ENCODE measurements around the gene CYB5A. TPM values are rescaled to one million over a fixed set of nuclear protein-coding genes. Genes with fewer than 3 reads are reported as not detected.

The CYB5A gene
- total and polyA plus RNA-seq, 8 donors = 238 to 508 (median 259) TPM

DNA sequence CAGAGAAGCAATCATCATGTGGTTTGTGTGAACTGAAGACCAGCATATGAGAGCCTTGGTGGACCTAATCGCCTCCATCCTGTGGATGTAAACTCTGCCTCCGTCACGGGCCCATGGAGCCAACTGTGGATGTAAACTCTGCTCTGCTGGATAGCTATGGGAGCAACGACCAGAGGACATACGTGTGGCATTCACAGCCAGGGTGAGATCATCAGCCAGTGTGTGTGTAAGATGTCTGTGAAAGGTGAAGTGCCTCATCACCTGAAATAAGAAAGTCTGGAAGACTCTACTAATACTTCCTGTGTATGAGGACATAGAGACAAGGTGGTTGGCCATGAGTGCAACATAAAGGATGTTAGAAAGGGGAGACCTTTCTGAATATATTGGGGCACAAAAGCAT is 63.5 kb downstream of the CYB5A start:
- no peaks in the 10 kb centered on the region for H3K36me3 ChIP-seq
- ATAC-seq = no peak
- intact Hi-C loops (cut with DNase I) = no loop called here

DNA sequence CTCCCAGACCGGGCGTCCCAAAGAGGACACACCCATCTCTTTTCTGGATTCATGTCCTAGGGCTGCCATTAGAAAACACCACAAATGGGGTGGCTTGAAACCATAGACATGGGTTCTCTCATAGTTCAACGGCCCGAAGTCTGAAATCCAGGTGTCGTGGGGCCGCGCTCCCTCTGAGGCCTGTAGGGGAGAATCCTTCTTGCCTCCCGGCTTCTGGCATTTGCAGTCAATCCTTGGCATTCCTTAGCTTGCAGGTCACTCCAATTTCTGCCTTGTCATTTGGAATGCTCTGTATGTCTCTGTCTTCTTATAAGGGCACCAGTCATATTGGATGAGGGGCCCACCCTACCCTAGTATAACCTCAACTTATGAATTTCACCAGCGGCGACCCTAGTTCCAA is 65.1 kb downstream of the CYB5A start:
- DNase-seq (no peak), ATAC-seq (no peak)
- H3K4me1 ChIP-seq = no peaks in the 10 kb centered on the region
- intact Hi-C loops (cut with DNase I) = no loop called here
- no peak overlapping the region for H3K27ac ChIP-seq
- H3K36me3 ChIP-seq = no peaks in the 10 kb centered on the region
- no peaks in the 10 kb centered on the region for H3K27me3 ChIP-seq
- TF ChIP-seq, protein P1, sequence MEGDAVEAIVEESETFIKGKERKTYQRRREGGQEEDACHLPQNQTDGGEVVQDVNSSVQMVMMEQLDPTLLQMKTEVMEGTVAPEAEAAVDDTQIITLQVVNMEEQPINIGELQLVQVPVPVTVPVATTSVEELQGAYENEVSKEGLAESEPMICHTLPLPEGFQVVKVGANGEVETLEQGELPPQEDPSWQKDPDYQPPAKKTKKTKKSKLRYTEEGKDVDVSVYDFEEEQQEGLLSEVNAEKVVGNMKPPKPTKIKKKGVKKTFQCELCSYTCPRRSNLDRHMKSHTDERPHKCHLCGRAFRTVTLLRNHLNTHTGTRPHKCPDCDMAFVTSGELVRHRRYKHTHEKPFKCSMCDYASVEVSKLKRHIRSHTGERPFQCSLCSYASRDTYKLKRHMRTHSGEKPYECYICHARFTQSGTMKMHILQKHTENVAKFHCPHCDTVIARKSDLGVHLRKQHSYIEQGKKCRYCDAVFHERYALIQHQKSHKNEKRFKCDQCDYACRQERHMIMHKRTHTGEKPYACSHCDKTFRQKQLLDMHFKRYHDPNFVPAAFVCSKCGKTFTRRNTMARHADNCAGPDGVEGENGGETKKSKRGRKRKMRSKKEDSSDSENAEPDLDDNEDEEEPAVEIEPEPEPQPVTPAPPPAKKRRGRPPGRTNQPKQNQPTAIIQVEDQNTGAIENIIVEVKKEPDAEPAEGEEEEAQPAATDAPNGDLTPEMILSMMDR (IDR thresholded peaks at IDR 0.05) = no peak
- no peak overlapping the region for H3K4me3 ChIP-seq
- no peaks in the 10 kb centered on the region for H3K9me3 ChIP-seq

More for the DNA sequence above, 63.5 kb downstream of the CYB5A start:
- Histone ChIP-seq H3K27ac (no peak overlapping the region), H3K4me1 (no peaks in the 10 kb centered on the region), H3K27me3 (no peaks in the 10 kb centered on the region), H3K4me3 (no peak overlapping the region), H3K9me3 (no peaks in the 10 kb centered on the region)
- TF ChIP-seq, protein P1 (IDR thresholded peaks at IDR 0.05) = no peak
- DNase-seq = no peak

DNA sequence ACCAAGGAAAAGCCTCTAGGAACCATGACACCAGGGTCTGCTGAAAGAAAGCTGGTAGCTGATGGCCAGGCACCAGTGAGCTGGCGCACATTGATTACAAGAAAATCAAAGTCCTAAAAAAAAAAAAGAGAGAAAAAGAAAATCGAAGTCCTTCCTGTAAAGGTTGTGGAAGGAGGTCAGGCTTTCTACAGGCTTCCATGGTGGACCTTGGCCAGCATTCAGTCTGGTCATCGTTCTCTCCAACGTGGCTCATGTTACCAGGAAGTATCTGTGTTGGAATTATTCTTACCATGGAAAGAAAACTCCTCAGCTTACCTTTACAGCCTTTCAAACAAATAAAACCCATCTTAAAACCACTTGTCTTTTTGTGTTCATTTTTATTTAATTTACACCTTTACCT is 65.6 kb downstream of the CYB5A start:
- ATAC-seq = no peak

DNA sequence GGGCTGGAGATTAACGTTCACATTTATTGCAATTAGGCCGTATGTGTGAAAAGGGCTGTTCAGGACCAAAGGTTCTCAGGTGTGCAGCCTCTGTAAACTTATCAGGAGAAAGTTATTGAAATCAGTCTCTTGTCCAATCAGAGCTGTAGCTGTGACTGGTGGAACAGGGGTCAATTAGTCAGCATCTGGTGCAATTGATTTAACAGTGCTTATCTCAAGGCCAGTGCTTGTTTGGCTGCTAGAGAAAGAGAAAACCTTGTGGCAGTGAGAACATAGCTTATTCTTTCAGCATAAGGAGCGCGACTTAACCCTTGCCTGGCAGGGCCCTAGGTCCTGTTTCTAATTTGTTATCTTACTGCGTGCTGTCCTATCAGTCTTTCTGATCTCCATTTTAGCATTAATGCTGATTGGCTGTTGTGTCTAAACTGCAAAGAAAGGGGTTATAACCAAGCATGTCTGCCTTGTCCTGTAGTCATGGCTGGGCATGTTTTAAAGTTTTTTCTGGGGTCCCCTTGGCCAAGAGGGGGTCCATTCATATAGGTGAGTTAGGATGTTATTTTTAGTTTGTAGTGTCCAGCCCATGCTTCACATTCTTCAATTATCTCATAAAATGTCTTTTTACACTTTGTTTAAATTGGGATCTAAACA is 66.4 kb downstream of the CYB5A start:
- Histone ChIP-seq H3K36me3 (no peaks in the 10 kb centered on the region), H3K4me3 (no peak overlapping the region), H3K9me3 (no peaks in the 10 kb centered on the region), H3K4me1 (no peaks in the 10 kb centered on the region), H3K27me3 (no peaks in the 10 kb centered on the region), H3K27ac (no peak overlapping the region)
- TF ChIP-seq, protein P1 (IDR thresholded peaks at IDR 0.05) = no peak
- intact Hi-C loops (cut with DNase I) = no loop called here
- ATAC-seq (peak; percentile 61), DNase-seq (no peak)

More for the DNA sequence above, 65.6 kb downstream of the CYB5A start:
- TF ChIP-seq, protein P1 (IDR thresholded peaks at IDR 0.05) = no peak
- H3K27me3 ChIP-seq = no peaks in the 10 kb centered on the region
- no peaks in the 10 kb centered on the region for H3K4me1 ChIP-seq
- intact Hi-C loops (cut with DNase I) = no loop called here
- H3K4me3 ChIP-seq = no peak overlapping the region
- no peak overlapping the region for H3K27ac ChIP-seq
- H3K36me3 ChIP-seq = no peaks in the 10 kb centered on the region
- DNase-seq = no peak
- H3K9me3 ChIP-seq = no peaks in the 10 kb centered on the region

DNA sequence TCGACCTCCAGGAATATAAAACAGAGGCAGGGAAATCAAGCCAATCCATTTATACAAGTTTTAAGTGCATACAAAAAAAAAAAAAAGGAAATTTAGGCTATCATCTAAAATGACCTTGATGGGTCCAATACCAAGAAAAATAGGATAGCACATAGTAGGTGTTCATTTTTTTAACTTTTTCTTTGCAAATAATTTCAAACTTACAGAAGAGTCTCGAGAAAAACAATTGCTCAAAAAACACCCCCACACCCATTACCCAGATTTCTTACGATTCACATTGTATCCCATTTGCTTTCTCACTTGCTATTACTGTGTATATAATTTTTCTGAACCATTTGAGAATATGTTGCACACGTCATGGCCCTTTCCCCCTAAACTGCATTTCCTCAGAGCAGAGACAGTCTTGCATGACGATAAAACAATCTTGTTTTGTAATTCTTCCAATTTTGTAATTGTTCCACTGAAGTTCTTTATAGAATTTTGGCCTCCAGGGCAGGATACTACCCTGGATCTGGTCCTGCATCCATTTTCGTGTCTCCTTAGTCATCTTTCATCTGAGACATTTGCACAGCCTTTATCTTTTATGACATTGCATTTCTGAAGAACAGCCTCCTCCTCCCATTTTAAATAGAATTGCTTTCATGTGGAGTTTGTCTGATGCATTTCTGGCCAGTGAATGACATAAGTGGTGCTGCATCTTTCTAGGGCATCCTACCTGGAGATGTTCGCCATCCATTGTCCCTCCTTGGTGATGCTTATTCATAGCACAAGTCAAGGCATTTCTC is 68.9 kb downstream of the CYB5A start:
- ATAC-seq (no peak), DNase-seq (no peak)
- Histone ChIP-seq H3K4me1 (no peaks in the 10 kb centered on the region), H3K27me3 (no peaks in the 10 kb centered on the region), H3K27ac (no peak overlapping the region), H3K9me3 (no peaks in the 10 kb centered on the region), H3K4me3 (no peak overlapping the region), H3K36me3 (no peaks in the 10 kb centered on the region)
- intact Hi-C loops (cut with DNase I) = no loop called here
- TF ChIP-seq, protein P1 (IDR thresholded peaks at IDR 0.05) = no peak

Measured in left lung (tissue), 10 donors.